GM13977 (cell line): ENCODE measurements around the gene MARCHF11.

Experiments
- DNase-seq: peaks from one replicate; pipeline ENCODE4 v3.0.0; 2012; ENCODE audit warnings: low spot score
- CTCF ChIP-seq: IDR thresholded peaks from 2 replicates; pipeline ENCODE4 v1.5.1; 2012; ENCODE audit warnings: mild to moderate bottlenecking, control low read depth; ENCODE audit not compliant: insufficient read depth; ENCODE audit errors: extremely low read depth, missing control alignments
- in situ Hi-C: fragments of 300-500 bp; cut with MboI; formaldehyde crosslinking; loops from one replicate; pipeline ENCODE4 v1.12.0; 2022; ENCODE audit warnings: low sequenced_read_pairs, low pct_unique_long_range_greater_than_20kb, mixed read lengths, inconsistent platforms; ENCODE audit not compliant: unreplicated experiment

The MARCHF11 gene

DNA sequence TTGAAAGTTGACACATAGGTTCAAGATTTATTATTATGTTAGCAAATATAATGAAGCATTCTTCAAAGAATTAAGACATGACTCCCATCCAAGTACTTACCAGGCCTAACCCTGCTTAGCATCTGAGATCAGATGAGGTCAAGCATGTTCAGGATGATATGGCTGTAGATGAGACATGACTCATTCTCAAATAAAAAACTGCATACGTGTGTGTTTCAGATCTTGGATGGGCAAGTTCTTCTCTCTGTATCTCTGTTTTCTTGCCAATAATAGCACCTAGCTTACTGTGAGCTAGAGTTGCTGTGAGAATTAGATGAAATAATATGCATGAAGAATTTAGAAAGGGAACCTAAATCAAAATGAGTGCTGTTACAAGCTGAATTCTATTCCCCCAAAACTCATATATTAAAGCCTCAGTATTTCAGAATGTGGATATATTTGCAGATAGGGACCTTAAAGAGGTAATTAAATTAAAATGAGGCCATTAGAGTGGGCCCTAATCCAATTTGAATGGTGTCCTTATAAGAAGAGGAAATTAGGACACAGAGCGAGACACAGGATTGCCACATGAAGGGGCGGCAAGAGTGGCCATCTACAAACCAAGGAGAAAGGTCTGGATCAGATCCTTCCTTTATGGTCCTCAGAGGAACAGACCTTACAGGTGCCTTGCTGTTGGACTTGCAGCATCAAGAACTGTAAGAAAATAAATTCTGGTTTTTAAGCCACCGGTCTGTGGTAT lies 146.2 kb downstream of the MARCHF11 start:
- no peak for DNase-seq
- in situ Hi-C loops: no loop called here
- TF ChIP-seq CTCF: no peak

GRCh38 chr5:16028708-16029107 lies 150.9 kb downstream of the MARCHF11 start:
- in situ Hi-C loops: no loop called here
- no peak for DNase-seq
- no peak for TF ChIP-seq CTCF

- TF ChIP-seq CTCF: no peak
- in situ Hi-C loops: no loop called here
- no peak for DNase-seq
Measured at GRCh38 chr5:16025681-16026080, 153.9 kb downstream of the MARCHF11 start.

GRCh38 chr5:16018970-16019369 lies 160.6 kb downstream of the MARCHF11 start:
- no peak for DNase-seq
- in situ Hi-C loops: no loop called here
- no peak for TF ChIP-seq CTCF

DNA sequence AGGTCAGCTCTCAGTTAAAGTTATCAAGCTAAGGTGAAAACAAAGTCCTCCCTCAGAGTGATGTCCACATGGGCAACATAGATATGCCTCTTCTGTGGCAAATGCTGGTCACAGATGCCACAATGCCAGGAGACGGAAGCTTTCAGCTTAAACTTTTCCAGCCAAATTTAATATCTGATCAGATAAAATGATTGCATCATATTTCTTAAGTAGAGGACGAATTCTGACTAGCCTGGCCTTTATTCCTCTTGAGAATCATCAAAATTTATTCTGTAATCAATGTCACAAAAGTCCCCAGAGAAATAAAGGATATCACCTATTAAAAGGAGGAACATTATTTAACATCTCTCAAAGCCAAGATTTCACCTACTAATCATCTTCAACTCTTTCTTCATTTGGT lies 161.9 kb downstream of the MARCHF11 start:
- in situ Hi-C loops: no loop called here
- TF ChIP-seq CTCF: no peak
- no peak for DNase-seq
